Measurements from ENCODE around the gene HRC. TPM values are rescaled to one million over a fixed set of nuclear protein-coding genes. Genes with fewer than 3 reads are reported as not detected.
A peak's percentile ranks its signal among the peaks of the same experiment; 100 is the strongest.

Gene HRC
- total and polyA plus RNA-seq, 2 of the 8 experiments (the other 6 are each of a cell fraction or from before 2014, with no cell fraction given): 2.3 to 2.6 TPM

GRCh38 chr19:49150106-49150943, 4.9 kb downstream of the HRC start (continued):
- TF ChIP-seq CHD1 (IDR thresholded peaks at IDR 0.05; ENCODE audit: low read depth, low read length) (peak; percentile 93), KDM4A (IDR thresholded peaks at IDR 0.05; ENCODE audit: low read depth, low read length, severe bottlenecking) (peak; percentile 80), BRCA1 (IDR thresholded peaks at IDR 0.05; ENCODE audit: low read depth, low read length) (peak; percentile 33; the same call in 1 of the 2 replicates), RXRA (IDR thresholded peaks at IDR 0.05; ENCODE audit: insufficient read depth, low read depth, low read length) (no peak), JUN (IDR thresholded peaks at IDR 0.05; ENCODE audit: low read depth, low read length) (no peak), EP300 (IDR thresholded peaks at IDR 0.05; ENCODE audit: borderline replicate concordance in 1 of 2, low read depth in 2 of 2, low read length in 2 of 2) (peak in 1 of 2 experiments; percentile 88; a peak in 2 of 3 replicates), CTBP2 (IDR thresholded peaks at IDR 0.05; ENCODE audit: borderline replicate concordance, insufficient read depth, insufficient read length, low read length) (peak; percentile 69), GABPA (IDR thresholded peaks at IDR 0.05; ENCODE audit: borderline replicate concordance, insufficient read depth, low read length) (no peak), TAF1 (IDR thresholded peaks at IDR 0.05; ENCODE audit: low read depth, low read length) (0 out of 2 replicates have a peak, but pooled peaks have one; percentile 18), KDM5A (IDR thresholded peaks at IDR 0.05; ENCODE audit: low read length) (no peak)

All from H1 (cell line).